ENCODE measurements around the gene EIF2S3. TPM values are rescaled to one million over a fixed set of nuclear protein-coding genes. Genes with fewer than 3 reads are reported as not detected.
"Not testable (repeated sequence)": the region's sequence is repeated elsewhere in the genome, so short reads cannot be mapped to it uniquely, and the experiment has no call there.

Gene EIF2S3
- total RNA-seq = 194 TPM

GRCh38 chrX:24054182-24055042 is at the start of gene EIF2S3:
Gene EIF2S3 (plus strand): TSS chrX:24054956. CDS start chrX:24054969, 13 bp downstream.
- DNase-seq = peak; percentile 96

GRCh38 chrX:24005028-24005427 is 49.7 kb upstream of the EIF2S3 start:
- no peak for DNase-seq

GRCh38 chrX:24005867-24006266 is 48.9 kb upstream of the EIF2S3 start:
- DNase-seq = no peak

GRCh38 chrX:24012266-24012665 is 42.5 kb upstream of the EIF2S3 start:
- DNase-seq = no peak

DNA sequence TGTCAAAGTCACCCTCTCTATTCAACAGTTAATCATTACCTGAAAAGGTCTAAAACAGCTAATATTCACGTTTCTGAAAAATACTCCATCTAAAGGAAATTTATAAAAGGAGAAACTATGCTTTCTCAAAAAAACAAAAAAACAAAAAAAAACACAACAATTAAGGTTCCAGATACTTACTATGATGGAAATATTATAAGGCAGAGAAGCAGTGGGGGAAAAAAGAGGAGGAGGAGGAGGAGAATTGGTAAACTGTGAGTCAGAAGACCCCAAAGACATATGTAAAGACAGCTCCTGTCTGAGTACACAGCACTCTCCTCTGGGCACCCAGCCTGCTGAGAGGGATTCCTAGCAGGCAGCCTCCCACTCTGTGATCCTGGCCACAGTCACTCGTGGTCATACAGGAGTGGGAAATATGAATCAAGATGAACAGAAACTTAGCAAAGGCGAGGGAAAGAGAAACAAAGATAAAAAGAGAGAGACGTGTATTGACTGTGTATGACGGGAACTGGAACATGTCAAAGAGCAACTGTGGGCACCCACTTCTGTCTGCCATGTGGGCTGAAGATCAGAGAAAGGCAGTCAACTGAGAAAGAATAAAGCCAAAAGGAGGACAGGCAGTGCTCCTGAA is 40.3 kb upstream of the EIF2S3 start:
- DNase-seq = no peak

GRCh38 chrX:24017674-24018073 is 37.1 kb upstream of the EIF2S3 start:
- DNase-seq = no peak

DNA sequence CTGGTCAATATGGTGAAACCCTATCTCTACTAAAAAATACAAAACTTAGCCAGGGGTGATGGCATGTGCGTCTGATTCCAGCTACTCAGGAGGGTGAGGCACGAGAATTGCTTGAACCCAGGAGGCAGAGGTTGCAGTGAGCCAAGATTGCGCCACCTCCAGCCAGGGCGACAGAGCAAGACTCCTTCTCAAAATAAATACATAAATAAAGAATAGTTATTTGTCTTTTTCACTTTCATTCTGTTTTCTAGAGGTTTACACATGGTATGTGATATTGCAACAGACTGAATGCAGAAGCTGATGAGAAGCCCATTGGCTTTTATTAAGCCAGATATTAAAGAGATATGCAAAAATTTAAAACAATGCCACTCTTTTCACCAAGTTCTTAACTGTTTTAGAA is 35.9 kb upstream of the EIF2S3 start:
- DNase-seq = no peak

- DNase-seq = no peak
Measured at GRCh38 chrX:24019448-24019847, 35.3 kb upstream of the EIF2S3 start.

- peak; percentile 14 for DNase-seq
Measured at GRCh38 chrX:24020306-24020876, 34.4 kb upstream of the EIF2S3 start.

- no peak for DNase-seq
Measured at GRCh38 chrX:24023544-24023943, 31.2 kb upstream of the EIF2S3 start.

DNA sequence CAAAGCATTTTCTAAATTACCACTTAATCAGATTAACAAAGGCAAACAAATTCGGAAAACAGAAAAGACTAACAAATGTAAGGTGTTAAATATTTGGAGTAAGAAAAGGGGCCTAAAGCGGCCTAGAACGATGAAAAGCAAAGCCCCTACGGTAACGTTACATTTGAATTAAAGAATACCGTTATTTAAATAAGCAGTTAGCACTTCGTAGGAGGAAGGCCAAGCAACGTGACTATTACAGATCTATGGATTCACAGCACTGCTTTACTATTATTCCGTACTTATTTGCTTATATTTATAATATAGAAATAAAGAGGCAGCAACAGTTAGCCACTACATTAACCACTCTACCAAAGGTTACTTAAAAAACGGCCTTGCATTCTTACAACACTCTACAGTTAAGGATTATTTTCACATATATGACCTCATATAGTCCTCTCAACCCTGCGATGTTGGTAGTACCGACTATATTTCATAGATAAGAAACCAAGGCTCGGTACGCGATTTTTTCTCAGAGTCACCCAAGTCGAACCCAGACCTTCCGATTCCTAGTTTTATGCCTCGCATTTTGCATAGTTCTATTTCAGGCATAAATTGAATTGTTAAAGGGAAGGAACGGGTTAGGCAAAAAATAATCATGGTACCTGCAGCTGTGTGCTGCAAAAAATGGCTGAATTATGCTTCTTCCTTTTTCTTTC is 30.6 kb upstream of the EIF2S3 start:
- DNase-seq = peak; percentile 38

DNA sequence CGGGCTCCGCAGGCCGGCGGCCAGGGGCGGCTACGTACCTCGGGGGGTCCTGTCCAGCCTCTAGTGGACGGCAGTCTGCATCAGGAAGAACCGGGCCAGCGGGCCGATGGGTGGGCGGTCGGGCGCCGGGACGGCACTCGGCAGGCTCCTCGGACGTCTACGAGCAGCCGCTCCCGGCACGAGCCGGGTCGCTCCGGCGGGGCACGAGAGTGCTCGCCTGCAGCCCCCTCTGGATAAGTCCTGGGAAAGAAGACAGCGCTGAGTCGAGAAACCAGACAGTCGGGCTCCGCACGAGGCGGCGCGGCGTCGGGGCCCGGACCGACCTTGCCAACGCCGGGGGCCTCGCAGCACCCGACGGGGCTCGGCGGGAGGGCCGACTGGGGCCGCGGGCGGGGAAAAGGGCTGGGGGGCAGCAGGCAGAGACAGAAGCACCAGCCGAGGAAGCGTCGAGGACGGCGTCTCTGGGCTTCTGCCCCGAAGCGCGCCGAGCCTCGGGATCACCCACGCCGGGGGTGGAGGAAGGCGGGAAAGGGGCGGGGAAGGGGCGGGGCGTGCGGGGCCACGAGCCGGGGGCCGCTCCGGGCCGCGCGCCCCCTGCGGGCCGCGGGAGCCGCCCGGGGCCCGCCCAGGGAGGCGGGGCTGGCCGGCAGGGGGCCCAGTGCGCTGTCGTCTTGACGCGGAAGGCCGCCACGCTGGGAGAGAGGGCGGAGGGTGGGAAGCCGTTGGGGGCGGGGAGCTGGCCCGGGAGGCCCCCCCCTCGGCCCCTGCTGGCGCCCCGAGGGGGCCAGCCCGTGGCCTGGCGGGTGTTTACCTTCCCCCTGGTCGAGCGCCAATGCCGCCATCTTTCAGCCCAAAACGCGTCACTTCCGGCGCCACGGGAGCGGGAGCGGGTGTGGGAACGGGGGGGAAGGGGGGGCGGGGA is 29.7 kb upstream of the EIF2S3 start:
- DNase-seq = peak; percentile 94

DNA sequence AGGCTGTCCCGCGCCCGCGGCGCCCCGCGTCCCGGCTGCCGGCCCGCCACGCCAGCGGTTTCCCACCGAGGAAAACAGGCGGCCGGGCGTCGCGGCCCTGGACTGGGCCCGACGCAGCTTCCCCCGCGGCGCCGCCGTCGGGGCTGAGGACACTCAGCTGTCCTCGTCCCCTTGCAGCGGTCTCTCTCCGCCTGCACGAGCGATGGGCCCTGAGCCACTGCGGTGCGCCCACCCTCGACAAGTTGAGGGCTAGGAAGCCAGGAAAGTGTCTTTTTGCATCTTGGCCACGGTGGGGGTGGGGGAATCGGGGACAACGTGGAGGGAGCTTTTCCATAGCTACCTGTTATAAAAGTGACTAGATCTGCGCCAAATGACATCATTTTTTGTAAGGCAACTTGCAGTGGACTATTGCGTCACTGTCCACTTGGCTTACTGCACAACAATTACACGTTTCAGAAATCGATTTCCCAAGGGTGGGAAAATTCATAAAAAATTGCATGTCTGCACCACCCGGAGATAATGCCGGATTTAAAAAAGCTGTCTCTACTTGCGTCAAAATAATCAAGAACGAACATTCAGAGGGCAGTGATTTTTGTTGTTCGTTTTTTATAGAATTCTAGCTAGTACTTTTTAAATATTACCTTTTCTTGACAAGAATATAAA is 28.9 kb upstream of the EIF2S3 start:
- DNase-seq = peak; percentile 76

DNA sequence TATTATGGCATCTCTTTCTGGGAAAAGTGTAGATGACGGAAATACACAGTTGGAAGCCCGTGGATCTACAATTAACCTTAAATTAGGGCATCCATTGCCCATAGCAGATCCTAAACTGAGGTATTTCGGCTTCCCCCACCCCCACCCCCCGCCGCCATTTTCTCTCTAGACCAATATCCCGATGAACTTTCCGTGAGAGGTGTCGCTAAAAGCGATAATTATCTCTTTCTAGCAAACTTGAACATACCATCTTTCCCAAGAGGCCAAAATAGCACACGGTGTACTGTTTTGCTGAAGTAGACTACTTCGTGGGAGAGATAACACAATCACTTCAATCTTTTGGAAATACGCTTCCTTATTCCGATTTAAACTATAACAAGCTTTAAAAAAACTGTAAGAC is 28.3 kb upstream of the EIF2S3 start:
- peak; percentile 52 for DNase-seq

GRCh38 chrX:24027086-24027485 is 27.7 kb upstream of the EIF2S3 start, which contains the start of gene KLHL15:
Gene KLHL15 (minus strand): TSS chrX:24027186. CDS start chrX:24006693, 20,493 bp downstream.
- no peak for DNase-seq

DNA sequence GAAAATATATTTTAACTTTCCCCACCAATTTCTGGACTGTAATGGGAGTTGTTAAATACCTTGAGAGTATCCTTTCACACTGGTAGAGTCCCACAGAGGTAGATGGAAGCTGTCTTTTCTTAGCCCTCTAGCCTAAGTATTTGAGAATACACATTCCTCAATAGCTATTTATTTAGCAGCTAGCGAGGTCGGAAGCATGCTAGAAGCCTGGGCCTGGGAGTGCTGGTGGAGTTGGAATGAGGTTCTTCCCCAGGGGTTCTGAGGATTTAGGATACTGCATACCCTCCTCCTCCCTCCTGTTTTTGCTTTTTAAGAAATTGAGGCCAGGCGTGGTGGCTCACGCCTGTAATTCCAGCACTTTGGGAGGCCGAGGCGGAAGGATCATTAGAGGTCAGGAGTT is 26.8 kb upstream of the EIF2S3 start:
- no peak for DNase-seq

GRCh38 chrX:24030597-24030996 is 24.2 kb upstream of the EIF2S3 start:
- DNase-seq = no peak

DNA sequence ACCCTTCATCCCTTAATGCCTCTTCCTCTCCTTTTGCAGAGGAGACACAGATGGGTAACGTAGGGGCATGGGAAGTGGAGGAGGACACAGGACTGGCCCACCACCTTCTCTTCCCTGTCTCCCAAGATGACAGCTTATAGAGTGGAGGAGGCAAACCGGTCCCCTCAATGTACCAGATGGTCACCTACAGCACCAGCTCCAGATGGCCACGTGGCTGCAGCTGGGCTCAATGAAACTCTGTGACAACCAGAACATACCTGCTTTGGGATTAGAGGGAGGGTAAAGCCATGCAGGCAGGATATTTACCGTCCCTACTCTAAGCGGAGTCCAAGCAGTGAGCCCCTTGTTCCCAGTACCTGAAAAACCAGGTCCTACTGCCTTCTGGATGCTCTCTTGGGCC is 20.3 kb upstream of the EIF2S3 start:
- DNase-seq = no peak

- DNase-seq = no peak
Measured at GRCh38 chrX:24037729-24038128, 17.0 kb upstream of the EIF2S3 start.

- DNase-seq = not testable (repeated sequence)
Measured at GRCh38 chrX:24046060-24046459, 8.7 kb upstream of the EIF2S3 start.

- DNase-seq = not testable (repeated sequence)
Measured at GRCh38 chrX:24049643-24050042, 5.1 kb upstream of the EIF2S3 start.
